Adipocyte (in vitro differentiated cells): ENCODE results near the gene SLC35E1.
A peak's percentile ranks its signal among the peaks of the same experiment; 100 is the strongest.

Experiments
- DNase-seq: peaks from one replicate; pipeline ENCODE4 v3.0.0-alpha.2; 2015; ENCODE audit warnings: low read depth
- H3K27me3 ChIP-seq: replicated peaks from 2 replicates; pipeline ENCODE4 v1.7.0; 2013; ENCODE audit warnings: mild to moderate bottlenecking, low read length, moderate library complexity; ENCODE audit not compliant: control insufficient read depth, insufficient read depth
- H3K36me3 ChIP-seq: 2 replicates; pipeline ENCODE4 v1.7.0; 2013; ENCODE audit warnings: low read length, mild to moderate bottlenecking, moderate library complexity; ENCODE audit not compliant: control insufficient read depth, insufficient read depth, severe bottlenecking
- H3K4me1 ChIP-seq: 2 replicates; pipeline ENCODE4 v1.7.0; 2013; ENCODE audit warnings: mild to moderate bottlenecking, low read length, moderate library complexity; ENCODE audit not compliant: control insufficient read depth, insufficient read depth
- H3K4me3 ChIP-seq: 2 replicates; pipeline ENCODE4 v1.7.0; 2013; ENCODE audit warnings: mild to moderate bottlenecking, low read length, moderate library complexity
- H3K9ac ChIP-seq: 2 replicates; pipeline ENCODE4 v1.7.0; 2013; ENCODE audit warnings: mild to moderate bottlenecking, low read length, moderate library complexity
- H3K9me3 ChIP-seq: 2 replicates; pipeline ENCODE4 v1.7.0; 2013; ENCODE audit warnings: mild to moderate bottlenecking, low read length, moderate library complexity; ENCODE audit not compliant: control insufficient read depth

The SLC35E1 gene

DNA sequence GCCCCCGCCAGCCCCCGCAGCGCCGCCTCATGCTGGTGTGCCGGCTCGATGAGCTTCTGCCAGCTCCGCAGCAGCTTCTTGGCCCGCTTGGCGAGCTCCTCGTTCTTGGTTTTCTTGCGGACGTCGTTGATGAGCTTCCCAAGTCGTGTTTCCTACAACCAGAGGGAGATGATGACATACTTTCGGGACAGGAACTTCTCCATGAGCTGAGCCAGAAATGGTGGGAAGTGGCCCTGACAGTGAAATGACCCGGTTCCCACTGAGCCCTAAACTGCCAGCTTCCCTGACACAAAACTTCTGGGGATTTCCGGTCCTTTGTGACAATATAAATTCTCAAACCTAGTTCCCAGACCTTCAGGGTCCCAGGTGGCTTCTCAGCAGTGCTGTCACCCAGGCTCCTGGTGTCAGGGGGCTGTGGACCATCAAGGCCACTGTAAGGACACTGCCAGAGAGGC is 5.3 kb upstream of the SLC35E1 start:
- H3K27me3 ChIP-seq = no peaks in the 10 kb centered on the region
- no peak for DNase-seq
- H3K9ac ChIP-seq = no peak overlapping the region
- H3K4me3 ChIP-seq = no peak overlapping the region
- peaks cover 42% of the 10 kb centered on the region for H3K36me3 ChIP-seq
- no peaks in the 10 kb centered on the region for H3K9me3 ChIP-seq
- H3K4me1 ChIP-seq = peaks cover 39% of the 10 kb centered on the region

- Histone ChIP-seq H3K4me1 (peaks cover 32% of the 10 kb centered on the region), H3K27me3 (no peaks in the 10 kb centered on the region), H3K36me3 (peaks cover 42% of the 10 kb centered on the region), H3K9ac (no peak overlapping the region), H3K9me3 (no peaks in the 10 kb centered on the region), H3K4me3 (no peak overlapping the region)
- no peak for DNase-seq
These were observed 4.7 kb upstream of the SLC35E1 start for GRCh38 chr19:16576690-16577530.

DNA sequence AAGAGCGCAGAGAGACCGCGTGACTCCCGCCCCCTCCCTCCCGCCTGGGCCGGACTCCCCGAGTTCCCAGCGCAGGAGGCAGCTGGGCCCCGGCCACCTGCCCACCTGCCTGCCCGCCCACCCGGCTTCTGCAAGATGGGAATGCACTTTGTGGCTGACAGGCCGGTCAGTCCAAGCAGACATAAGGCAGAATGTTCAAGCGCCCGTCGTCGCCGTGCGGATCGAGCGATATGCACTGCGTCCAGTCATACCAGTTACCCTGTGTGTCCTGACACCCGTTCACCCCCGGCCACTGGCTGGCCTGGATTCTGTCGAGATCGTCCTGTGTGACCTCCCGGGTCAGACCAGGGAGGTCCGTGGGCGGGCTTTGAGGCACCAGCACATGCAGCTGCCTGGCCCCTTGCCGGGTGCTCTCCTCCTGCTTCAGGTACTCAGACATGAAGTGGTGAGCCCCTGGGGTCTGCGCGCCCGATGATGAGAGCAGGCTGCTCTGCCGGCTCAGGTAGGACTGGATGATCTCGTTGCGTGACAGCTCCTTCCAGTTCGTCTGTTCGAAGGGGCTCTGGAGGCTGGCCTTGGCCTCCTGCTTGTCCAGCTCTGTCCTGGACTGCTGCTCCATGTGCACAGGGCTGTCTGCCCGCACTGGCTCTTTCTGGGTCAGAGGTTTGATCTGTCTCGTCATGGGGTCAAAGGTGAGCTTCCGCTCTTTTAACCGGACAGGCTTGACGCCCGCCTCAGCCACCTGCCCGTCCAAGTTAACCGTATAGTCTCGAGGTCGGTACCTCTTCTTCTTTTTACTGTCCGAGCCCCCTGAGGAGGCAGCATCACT is 3.9 kb upstream of the SLC35E1 start:
- H3K9ac ChIP-seq = no peak overlapping the region
- no peak overlapping the region for H3K4me3 ChIP-seq
- no peaks in the 10 kb centered on the region for H3K27me3 ChIP-seq
- no peak for DNase-seq
- H3K4me1 ChIP-seq = peaks cover 29% of the 10 kb centered on the region
- no peaks in the 10 kb centered on the region for H3K9me3 ChIP-seq
- H3K36me3 ChIP-seq = peaks cover 42% of the 10 kb centered on the region

- Histone ChIP-seq H3K4me1 (peaks cover 26% of the 10 kb centered on the region), H3K9me3 (no peaks in the 10 kb centered on the region), H3K36me3 (peaks cover 42% of the 10 kb centered on the region), H3K27me3 (no peaks in the 10 kb centered on the region), H3K4me3 (no peak overlapping the region), H3K9ac (no peak overlapping the region)
- no peak for DNase-seq
These were observed 3.1 kb upstream of the SLC35E1 start for GRCh38 chr19:16575282-16575681.

- no peak for DNase-seq
These were observed 1.7 kb upstream of the SLC35E1 start for GRCh38 chr19:16573925-16574324.

DNA sequence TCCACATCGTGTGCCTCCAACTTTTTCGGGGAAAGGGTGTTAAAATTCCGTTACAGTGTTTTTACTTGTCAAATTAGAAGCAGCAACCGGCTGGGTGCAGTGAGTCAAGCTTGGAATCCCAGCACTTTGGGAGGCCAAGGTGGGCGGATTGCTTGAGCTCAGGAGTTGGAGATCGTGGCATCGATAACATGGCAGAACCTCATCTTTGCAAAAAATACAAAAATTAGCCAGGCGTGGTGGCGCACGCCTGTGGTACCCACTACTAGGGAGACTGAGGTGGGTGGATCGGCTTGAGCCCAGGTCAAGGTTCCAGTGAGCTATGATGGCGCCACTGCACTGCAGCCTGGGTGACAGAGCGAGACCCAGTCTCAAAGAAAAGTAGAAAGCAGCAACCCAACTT is 1.1 kb upstream of the SLC35E1 start:
- no peaks in the 10 kb centered on the region for H3K27me3 ChIP-seq
- DNase-seq = no peak
- peaks cover 45% of the 10 kb centered on the region for H3K36me3 ChIP-seq

More at GRCh38 chr19:16573925-16574324, 1.7 kb upstream of the SLC35E1 start:
- Histone ChIP-seq H3K27me3 (no peaks in the 10 kb centered on the region), H3K9me3 (no peaks in the 10 kb centered on the region), H3K9ac (peak overlapping the region; percentile 94), H3K36me3 (peaks cover 46% of the 10 kb centered on the region), H3K4me1 (peaks cover 28% of the 10 kb centered on the region), H3K4me3 (peak overlapping the region; percentile 99)

DNA sequence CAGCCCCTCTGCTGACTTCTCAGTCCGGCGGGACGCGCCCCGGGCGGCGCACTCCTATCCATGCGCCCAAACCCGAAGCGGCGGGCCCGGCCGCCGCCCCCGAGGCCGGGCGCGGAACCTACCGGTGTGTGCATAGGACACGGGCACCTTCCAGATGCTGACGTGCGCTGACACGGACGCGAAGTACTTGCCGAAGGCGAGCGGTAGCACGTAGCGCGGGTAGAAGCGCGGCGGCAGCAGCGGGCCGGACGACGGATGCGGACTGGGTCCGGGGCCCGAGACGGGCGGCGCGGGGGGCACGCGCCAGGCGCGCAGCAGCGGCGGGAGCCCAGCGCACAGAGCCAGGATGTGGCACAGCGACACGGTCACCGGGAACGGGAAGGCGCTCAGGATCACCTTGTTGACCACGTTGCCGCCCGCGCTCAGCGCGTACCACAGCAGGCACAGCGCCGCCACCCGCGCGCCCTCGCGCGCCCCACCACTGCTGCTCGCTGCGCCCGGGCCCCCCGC is 338 bp downstream of the SLC35E1 start:
- H3K36me3 ChIP-seq = peaks cover 46% of the 10 kb centered on the region
- H3K4me1 ChIP-seq = peaks cover 28% of the 10 kb centered on the region
- peak overlapping the region; percentile 99 for H3K4me3 ChIP-seq
- no peaks in the 10 kb centered on the region for H3K27me3 ChIP-seq
- H3K9me3 ChIP-seq = no peaks in the 10 kb centered on the region
- DNase-seq = peak; percentile 57
- peak overlapping the region; percentile 92 for H3K9ac ChIP-seq

More for the DNA sequence above, 1.1 kb upstream of the SLC35E1 start:
- peak overlapping the region; percentile 99 for H3K4me3 ChIP-seq
- H3K9ac ChIP-seq = peak overlapping the region; percentile 94
- peaks cover 28% of the 10 kb centered on the region for H3K4me1 ChIP-seq
- no peaks in the 10 kb centered on the region for H3K9me3 ChIP-seq

DNA sequence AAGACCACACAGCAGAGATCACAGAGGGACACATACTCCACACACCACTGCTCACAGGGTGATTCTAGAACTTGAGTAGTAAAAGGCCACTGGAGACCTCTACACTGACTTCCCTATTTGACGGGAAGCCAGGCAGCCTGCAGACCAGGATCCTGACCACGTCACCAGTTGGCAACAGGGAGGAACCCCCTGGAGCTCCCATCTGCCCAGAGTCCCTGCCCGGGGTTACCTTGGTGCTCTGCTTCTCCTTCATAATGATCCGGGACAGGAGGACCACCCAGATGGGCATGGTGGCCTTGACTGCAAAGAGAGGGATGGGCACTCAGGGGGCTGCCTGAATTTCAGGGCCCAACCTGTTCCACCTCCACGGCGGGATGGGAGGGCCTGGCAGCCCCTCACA is 932 bp downstream of the SLC35E1 start:
- peaks cover 46% of the 10 kb centered on the region for H3K36me3 ChIP-seq
- H3K4me1 ChIP-seq = peaks cover 27% of the 10 kb centered on the region
- H3K27me3 ChIP-seq = no peaks in the 10 kb centered on the region
- no peaks in the 10 kb centered on the region for H3K9me3 ChIP-seq
- peak overlapping the region; percentile 99 for H3K4me3 ChIP-seq
- peak overlapping the region; percentile 92 for H3K9ac ChIP-seq
- DNase-seq = peak; percentile 33

- no peak overlapping the region for H3K9ac ChIP-seq
- H3K4me1 ChIP-seq = peaks cover 23% of the 10 kb centered on the region
- no peaks in the 10 kb centered on the region for H3K27me3 ChIP-seq
- DNase-seq = no peak
- H3K36me3 ChIP-seq = peaks cover 40% of the 10 kb centered on the region
- no peak overlapping the region for H3K4me3 ChIP-seq
- no peaks in the 10 kb centered on the region for H3K9me3 ChIP-seq
These were observed 2.5 kb downstream of the SLC35E1 start for GRCh38 chr19:16569609-16570320.

DNA sequence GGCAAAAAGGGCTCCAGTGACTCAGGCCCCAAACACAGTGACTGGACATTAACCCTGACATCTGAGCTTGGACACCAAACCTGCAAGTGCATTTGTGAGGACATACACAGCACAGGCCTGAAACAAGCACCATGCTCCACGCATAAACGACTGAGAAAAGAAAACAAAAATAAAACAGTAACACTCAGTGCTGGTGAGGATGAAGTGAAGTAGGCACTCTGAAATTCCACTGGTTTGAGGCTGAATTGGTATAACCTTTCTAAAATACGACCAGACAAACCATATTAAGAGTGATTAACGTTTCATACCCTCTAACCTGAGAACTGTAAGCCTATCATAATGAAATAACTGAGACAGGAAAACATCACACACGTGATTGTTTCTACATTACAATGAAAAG is 5.5 kb downstream of the SLC35E1 start:
- no peak for DNase-seq
- Histone ChIP-seq H3K27me3 (no peaks in the 10 kb centered on the region), H3K9ac (no peak overlapping the region), H3K36me3 (peaks cover 62% of the 10 kb centered on the region), H3K4me1 (peaks cover 11% of the 10 kb centered on the region), H3K9me3 (no peaks in the 10 kb centered on the region), H3K4me3 (no peak overlapping the region)
